Activated T-helper 1 cell treated with anti-CD3 and anti-CD28 coated beads, Interleukin-2, amount 50 U/mL, for 16 hours (primary cell): ENCODE data around the gene RAB7A.
"Not testable (repeated sequence)": the region's sequence is repeated elsewhere in the genome, so short reads cannot be mapped to it uniquely, and the experiment has no call there.

Experiments
- DNase-seq, 2 donors: peaks; one replicate each; pipeline ENCODE4 v3.0.0-alpha.2; 2020; ENCODE audit warnings: low read depth in 1 of 2, low spot score in 1 of 2

Gene RAB7A

DNA sequence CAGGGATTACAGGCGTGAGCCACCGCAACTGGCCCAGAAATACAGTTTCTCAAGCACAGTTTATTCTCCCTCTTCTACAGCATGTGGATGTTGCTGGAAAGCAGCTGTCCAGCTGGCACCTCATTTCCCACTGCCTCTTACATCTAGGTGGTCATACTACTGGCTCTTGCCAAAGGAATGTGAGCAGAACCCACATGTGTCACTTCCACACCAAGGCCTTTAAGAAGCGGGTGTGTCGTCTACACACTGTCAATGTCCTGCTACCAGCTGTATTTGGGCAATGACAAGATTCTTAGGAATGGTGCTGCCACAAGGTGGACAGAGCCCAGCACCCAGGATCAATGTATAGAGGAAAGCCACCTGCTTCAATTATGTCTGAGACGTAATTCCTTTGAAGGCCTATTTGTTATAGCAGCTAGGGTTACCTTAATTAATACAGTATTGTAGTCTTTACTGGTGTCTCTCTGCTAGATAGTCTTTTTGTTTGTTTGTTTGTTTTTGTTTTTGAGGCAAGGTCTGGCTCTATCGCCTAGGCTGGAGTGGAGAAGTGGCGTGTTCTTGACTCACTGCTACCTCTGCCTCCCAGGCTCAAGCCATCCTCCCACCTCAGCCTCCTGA lies 15.1 kb upstream of the RAB7A start:
- no peak for DNase-seq

DNA sequence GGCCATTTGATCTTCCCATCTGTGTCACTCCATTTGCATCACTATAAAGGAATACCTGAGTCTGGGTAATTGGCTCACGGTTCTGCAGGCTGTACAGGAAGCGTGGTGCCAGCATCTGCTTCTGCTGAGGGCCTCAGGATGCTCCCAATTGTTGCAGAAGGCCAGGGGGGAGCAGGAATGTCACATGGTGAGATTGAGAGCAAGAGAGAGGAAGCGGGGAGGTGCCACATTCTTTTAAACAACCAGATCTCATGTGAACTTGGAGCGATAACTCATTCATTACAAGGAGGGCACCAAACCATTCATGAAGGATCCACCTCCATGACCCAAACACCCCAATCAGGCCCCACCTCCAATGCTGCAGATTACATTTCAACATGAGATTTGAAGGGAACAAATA lies 13.1 kb upstream of the RAB7A start:
- DNase-seq = no peak

DNA sequence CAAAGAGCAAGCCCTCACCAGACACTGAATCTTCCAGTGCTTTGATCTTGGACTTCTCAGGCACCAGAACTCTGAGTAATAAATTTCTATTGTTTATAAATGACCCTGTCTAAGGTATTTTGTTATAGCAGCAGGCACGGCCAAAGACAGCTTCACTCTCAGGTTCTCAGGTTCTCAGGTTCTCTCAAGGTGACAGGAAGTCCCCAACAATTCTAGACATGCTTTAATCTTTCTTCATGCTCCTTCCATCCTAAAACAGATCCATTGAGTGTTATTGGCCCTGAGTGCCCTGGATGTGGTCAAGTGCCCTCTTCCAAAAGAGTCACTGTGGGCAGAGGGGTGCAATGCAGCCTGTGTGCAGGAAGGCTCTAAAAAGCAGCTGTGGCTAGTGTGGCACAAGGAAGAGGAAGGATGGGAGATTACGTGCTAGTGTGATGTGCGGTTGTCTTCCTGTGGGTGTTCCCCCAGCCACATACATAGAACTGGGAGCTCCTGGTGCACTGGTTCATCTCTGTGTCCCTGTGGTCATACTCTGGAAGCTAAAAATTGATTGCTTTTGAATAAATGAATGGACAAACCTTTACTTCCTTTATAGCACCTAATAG lies 11.0 kb upstream of the RAB7A start:
- no peak for DNase-seq

GRCh38 chr3:128718892-128719291 lies 7.1 kb upstream of the RAB7A start:
- DNase-seq = not testable (repeated sequence)

- DNase-seq = no peak
Observed at GRCh38 chr3:128720891-128721290, 5.1 kb upstream of the RAB7A start.

DNA sequence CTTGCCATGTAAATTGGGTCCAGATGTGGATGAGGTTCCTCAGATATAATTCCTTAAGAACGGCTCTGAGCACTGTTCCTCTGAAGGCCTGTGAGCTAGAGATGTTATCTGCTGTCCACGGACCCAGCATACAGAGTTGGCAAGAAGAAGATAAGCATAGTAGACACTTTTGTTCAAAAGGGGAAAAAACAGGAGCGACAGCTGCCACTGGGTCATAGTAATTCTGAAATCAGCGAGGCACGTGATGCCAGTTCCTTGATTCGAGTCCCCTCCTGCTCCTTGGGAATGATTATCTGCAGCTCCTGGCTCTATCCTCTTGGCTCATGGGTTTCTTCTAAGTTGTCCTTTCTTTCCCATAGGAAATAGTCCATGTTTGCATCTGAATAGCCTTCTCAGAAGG lies 2.5 kb upstream of the RAB7A start:
- no peak for DNase-seq

GRCh38 chr3:128725547-128726022 lies 398 bp upstream of the RAB7A start:
- no peak for DNase-seq

DNA sequence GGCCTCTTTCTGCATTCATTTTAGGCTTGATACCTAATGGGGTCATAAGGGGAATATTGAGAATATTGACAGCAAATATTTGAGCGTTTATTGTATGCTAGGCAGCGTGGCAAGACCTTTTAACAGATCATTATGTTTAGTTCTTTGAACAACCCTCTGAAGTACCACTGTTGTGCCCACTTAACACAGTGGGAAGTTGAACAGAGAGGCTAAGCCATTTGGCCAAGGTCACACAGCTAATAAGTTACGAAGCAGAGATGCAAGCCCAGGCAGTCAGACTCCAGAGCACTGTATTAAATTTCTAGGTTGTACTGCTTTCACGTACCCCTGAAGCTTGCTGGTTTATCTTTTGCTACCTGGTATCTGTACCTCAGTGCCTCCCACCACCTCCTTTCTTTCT lies 1.1 kb downstream of the RAB7A start:
- no peak for DNase-seq

- no peak for DNase-seq
Observed at GRCh38 chr3:128727485-128727884, 1.5 kb downstream of the RAB7A start.

- no peak for DNase-seq
Observed at GRCh38 chr3:128727996-128728395, 2.0 kb downstream of the RAB7A start.

DNA sequence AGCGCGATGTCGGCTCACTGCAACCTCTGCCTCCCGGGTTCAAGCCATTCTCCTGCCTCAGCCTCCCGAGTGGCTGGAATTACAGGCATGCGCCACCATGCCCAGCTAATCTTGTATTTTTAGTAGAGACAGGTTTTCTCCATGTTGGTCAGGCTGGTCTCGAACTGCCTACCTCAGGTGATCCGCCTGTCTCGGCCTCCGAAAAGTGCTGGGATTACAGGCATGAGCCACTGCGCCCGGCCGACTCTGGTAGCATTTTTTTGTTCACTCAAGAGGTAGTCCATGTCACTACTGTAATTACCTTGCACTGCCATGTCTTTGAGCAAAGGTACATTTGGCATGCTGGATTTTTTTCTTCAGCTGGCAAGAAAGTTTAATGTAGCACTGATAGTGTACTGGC lies 2.5 kb downstream of the RAB7A start:
- DNase-seq = not testable (repeated sequence)

GRCh38 chr3:128730471-128730870 lies 4.5 kb downstream of the RAB7A start:
- DNase-seq = no peak

GRCh38 chr3:128734523-128735189 lies 8.7 kb downstream of the RAB7A start:
- no peak for DNase-seq

- no peak for DNase-seq
Observed at GRCh38 chr3:128735287-128735686, 9.3 kb downstream of the RAB7A start.

- no peak for DNase-seq
Observed at GRCh38 chr3:128735884-128736283, 9.9 kb downstream of the RAB7A start.

- DNase-seq = no peak
Observed at GRCh38 chr3:128736601-128737000, 10.6 kb downstream of the RAB7A start.

GRCh38 chr3:128740621-128741020 lies 14.6 kb downstream of the RAB7A start:
- DNase-seq = no peak

DNA sequence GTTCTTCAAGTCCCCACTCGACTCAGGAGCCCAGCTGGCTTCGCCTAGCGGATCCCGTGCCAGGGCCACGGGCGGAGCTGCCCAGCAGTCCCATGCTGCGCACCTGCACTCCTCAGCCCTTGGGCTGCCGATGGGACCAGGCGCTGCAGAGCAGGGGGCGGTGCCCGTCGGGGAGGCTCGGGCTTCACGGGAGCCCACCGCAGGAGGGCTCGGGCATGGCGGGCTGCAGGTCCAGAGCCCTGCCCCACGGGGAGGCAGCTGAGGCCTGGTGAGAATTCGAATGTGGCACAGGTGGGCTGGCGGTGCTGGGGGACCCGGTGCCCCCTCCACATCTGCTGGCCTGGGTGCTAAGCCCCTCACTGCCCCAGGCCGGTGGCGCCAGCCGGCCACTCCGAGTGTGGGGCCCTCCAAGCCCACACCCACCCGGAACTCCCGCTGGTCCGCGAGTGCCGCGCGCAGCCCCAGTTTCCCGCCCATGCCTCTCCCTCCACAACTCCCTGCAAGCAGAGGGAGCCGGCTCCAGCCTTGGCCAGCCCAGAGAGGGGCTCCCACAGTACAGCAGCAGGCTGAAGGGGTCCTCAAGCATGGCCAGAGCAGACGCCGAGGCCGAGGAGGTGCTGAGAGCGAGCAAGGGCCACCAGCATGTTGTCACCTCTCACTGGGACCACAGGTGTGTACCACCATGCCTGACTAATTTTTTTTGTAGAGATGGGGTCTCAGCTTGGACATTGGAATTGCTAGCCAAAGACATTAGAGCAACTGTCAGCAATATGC lies 17.0 kb downstream of the RAB7A start:
- no peak for DNase-seq

- no peak for DNase-seq
Observed at GRCh38 chr3:128745742-128746141, 19.8 kb downstream of the RAB7A start.

DNA sequence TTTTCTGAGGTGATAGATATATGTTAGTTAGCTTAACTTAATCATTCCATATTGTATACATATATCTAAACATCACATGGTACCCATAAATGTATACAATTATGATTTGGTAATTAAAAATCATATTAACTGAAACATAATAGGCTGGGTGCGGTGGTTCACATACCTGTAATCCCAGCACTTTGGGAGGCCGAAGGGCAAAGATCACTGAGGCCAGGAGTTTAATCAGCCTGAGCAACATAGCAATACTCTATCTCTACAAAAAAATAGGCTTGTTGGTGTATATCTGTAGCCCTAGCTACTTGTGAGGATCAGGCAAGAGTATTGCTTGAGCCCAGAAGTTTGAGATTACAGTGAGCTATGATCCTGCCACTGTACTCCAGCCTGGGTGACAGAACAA lies 20.9 kb downstream of the RAB7A start:
- DNase-seq = no peak

DNA sequence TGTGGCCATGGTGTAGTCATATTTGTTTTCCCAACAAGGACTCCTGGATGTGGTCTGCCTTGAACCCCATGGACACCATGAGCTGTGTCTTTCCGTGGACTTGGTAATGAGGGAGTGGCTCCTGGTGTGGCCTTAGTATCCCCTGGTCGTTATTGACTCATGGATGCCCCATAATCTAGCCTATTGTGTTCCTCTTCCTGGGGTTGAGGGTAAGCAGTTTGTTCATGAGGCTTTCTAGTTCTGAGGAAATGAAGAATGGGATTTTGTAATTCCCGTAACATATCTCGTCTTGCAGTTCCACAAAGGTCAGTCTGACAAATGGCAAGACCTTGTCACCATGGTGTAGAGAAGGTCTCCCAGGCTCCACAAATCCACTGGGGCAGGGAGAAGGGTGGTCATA lies 22.6 kb downstream of the RAB7A start:
- no peak for DNase-seq

DNA sequence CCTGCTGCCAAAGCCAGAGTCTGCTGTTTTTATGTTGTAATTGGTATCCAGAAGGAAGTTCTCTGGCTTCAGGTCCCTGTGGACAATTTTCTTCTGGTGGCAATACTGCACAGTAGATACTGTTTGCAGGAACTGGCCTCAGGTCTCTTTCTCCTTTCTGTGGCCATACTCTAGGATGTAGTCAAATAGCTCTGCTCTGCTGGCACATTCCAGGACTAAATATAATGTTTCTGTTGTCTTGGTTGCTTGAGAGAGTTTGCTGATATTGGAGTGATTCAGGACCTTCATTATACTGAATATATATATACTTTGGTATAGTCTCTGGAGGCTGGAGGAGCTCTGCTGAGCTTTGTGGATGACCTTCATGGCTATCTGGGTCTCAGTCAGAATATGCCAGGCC lies 23.1 kb downstream of the RAB7A start:
- no peak for DNase-seq
